ENCODE measurements around the gene TNFAIP2. TPM values are rescaled to one million over a fixed set of nuclear protein-coding genes. Genes with fewer than 3 reads are reported as not detected.
A peak's percentile ranks its signal among the peaks of the same experiment; 100 is the strongest.

The TNFAIP2 gene
- total and polyA plus RNA-seq, 5 donors = 41.5 to 51.3 (median 48.6) TPM

DNA sequence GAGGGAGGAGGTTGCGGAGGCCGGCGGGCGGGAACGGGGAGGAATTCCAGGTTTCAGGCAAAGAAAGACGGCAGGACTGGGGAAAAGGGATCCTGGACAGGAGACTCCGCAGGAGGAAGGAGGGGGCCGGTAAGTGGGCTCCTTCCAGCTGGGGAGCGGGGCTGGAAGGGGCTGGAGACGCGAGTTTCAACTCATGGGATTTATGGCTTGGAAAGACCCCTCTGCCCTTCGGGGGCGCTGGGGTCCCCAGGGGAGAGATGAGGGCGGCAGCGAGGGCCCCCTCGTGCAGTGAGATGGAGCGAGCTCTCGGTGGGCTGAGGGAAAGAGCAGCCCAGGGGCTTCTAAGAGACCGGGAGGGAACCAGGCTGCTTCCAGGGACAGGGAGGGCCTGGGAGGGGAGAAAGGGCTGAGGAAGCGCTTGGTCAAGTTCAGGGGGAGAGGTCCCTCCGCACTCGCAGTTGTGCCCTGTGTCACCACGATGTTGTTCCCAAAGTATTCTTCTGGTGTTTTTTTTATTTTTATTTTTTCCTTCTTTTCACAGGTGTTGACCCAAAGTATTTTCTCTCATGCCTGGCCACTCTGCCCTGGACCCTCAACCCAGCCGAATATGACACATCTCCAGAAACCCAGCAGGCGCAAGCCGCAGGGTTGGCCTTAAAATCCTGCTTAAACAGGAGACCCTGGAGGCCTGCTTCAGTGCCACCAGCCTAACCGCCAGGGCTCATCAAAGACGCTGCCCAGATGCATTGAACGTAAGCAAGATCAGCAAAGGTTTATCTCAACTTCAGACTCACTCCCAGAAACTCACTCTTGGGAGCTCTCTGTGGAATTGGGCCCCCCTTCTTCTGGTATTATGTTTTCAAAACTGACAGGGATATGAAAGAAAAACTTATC is 16.1 kb downstream of the TNFAIP2 start:
- H3K27ac ChIP-seq (ENCODE audit: low read length) = no peak overlapping the region
- no peak overlapping the region for H3K4me3 ChIP-seq (ENCODE audit: low read length)
- WGBS = 52% methylated on average over 29 of the region's 29 CpGs
- intact Hi-C loops (cut with DNase I) = no loop called here
- no peaks in the 10 kb centered on the region for H3K27me3 ChIP-seq (ENCODE audit: control insufficient read depth, insufficient read depth)
- H3K4me1 ChIP-seq (ENCODE audit: control insufficient read depth, insufficient read depth, low read length) = peaks cover 3% of the 10 kb centered on the region
- DNase-seq (peak in 2 of 3 donors; percentile 33 to 57), ATAC-seq (no peak)
- no peaks in the 10 kb centered on the region for H3K9me3 ChIP-seq (ENCODE audit: control insufficient read depth, low read length)

DNA sequence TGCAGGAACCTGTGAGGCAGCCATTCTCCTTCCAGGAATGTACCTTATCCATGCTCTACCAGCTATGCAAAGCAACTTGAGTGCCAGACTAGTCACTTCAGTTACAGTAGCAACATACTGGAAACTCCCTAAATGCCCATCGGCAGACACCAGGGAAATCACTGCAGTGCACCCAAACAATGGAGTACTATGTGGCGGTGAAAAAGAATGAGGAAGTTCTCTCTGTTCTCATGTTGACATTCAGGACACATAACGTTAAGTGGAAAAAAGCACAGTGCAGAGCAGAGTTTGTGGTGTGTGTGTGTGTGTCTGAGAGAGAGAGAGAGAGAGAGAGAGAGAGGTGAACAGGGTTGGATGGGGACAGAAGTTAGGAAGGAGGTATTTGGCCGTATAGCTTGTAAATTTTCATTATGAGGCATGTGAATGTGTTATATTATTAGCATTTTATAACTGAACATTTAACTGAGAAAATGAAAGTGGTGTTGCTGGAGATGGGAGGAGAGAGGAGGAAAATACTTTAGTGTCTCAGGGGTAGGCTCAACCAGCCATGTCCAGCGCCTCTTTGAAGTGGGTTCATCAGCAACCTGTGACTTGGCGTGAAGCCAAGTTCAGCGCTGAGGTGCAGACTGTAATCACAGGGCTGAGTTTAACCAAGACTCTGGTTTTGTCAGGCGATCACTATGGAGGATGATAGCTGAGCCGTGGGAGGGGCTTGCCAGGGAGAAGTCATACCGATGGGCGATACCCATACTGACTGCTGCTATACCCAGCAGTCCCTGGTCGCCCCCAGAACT is 17.3 kb downstream of the TNFAIP2 start:
- peaks cover 3% of the 10 kb centered on the region for H3K4me1 ChIP-seq (ENCODE audit: control insufficient read depth, insufficient read depth, low read length)
- no peaks in the 10 kb centered on the region for H3K27me3 ChIP-seq (ENCODE audit: control insufficient read depth, insufficient read depth)
- peak in 1 of 3 donors; percentile 60 for DNase-seq
- H3K4me3 ChIP-seq (ENCODE audit: low read length) = no peak overlapping the region
- no peaks in the 10 kb centered on the region for H3K9me3 ChIP-seq (ENCODE audit: control insufficient read depth, low read length)
- H3K27ac ChIP-seq (ENCODE audit: low read length) = no peak overlapping the region
- WGBS = 51% methylated on average over 12 of the region's 12 CpGs
- no peak for ATAC-seq
- intact Hi-C loops (cut with DNase I) = no loop called here

GRCh38 chr14:103141117-103141796 is 18.0 kb downstream of the TNFAIP2 start:
- H3K27me3 ChIP-seq (ENCODE audit: control insufficient read depth, insufficient read depth) = no peaks in the 10 kb centered on the region
- H3K27ac ChIP-seq (ENCODE audit: low read length) = no peak overlapping the region
- H3K4me3 ChIP-seq (ENCODE audit: low read length) = no peak overlapping the region
- ATAC-seq (no peak), DNase-seq (peak; percentile 28 to 79 (median 70))
- intact Hi-C loops (cut with DNase I) = no loop called here
- no peaks in the 10 kb centered on the region for H3K9me3 ChIP-seq (ENCODE audit: control insufficient read depth, low read length)
- peaks cover 3% of the 10 kb centered on the region for H3K4me1 ChIP-seq (ENCODE audit: control insufficient read depth, insufficient read depth, low read length)
- WGBS = 35% methylated on average over 8 of the region's 8 CpGs

GRCh38 chr14:103142026-103142425 is 18.8 kb downstream of the TNFAIP2 start:
- ATAC-seq (no peak), DNase-seq (no peak)
- no peak overlapping the region for H3K27ac ChIP-seq (ENCODE audit: low read length)
- intact Hi-C loops (cut with DNase I) = no loop called here
- H3K9me3 ChIP-seq (ENCODE audit: control insufficient read depth, low read length) = no peaks in the 10 kb centered on the region
- H3K4me3 ChIP-seq (ENCODE audit: low read length) = no peak overlapping the region
- H3K4me1 ChIP-seq (ENCODE audit: control insufficient read depth, insufficient read depth, low read length) = peaks cover 3% of the 10 kb centered on the region
- no peaks in the 10 kb centered on the region for H3K27me3 ChIP-seq (ENCODE audit: control insufficient read depth, insufficient read depth)
- WGBS = 84% methylated on average over 4 of the region's 4 CpGs

GRCh38 chr14:103142721-103143302 is 19.6 kb downstream of the TNFAIP2 start:
- H3K4me3 ChIP-seq (ENCODE audit: low read length) = no peak overlapping the region
- ATAC-seq (no peak), DNase-seq (no peak)
- H3K4me1 ChIP-seq (ENCODE audit: control insufficient read depth, insufficient read depth, low read length) = no peaks in the 10 kb centered on the region
- WGBS = 67% methylated on average over 5 of the region's 5 CpGs
- H3K27me3 ChIP-seq (ENCODE audit: control insufficient read depth, insufficient read depth) = no peaks in the 10 kb centered on the region
- no peak overlapping the region for H3K27ac ChIP-seq (ENCODE audit: low read length)
- intact Hi-C loops (cut with DNase I) = no loop called here
- H3K9me3 ChIP-seq (ENCODE audit: control insufficient read depth, low read length) = no peaks in the 10 kb centered on the region

DNA sequence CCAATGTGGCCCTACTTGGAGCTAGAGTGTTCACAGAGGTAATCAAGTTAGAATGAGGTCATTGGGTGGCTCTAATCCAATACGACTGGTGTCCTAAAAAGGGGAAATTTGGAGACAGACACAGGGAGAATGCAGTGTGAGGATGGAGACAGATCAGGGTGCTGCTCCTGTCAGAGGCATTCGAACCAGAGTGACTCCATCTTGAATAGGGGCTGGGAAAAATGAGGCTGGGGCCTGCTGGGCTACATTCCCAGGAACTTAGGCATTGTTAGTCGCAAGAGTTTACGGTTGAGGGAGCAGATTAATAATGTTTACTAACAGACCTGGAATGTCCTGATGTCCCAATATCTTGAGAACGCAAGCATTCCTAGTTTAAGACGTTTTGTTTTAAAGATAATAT is 20.2 kb downstream of the TNFAIP2 start:
- H3K9me3 ChIP-seq (ENCODE audit: control insufficient read depth, low read length) = no peaks in the 10 kb centered on the region
- ATAC-seq = no peak
- WGBS = 72% methylated on average over 6 of the region's 6 CpGs
- no peak overlapping the region for H3K27ac ChIP-seq (ENCODE audit: low read length)
- H3K27me3 ChIP-seq (ENCODE audit: control insufficient read depth, insufficient read depth) = no peaks in the 10 kb centered on the region
- no peak overlapping the region for H3K4me3 ChIP-seq (ENCODE audit: low read length)
- DNase-seq = no peak
- no peaks in the 10 kb centered on the region for H3K4me1 ChIP-seq (ENCODE audit: control insufficient read depth, insufficient read depth, low read length)
- intact Hi-C loops (cut with DNase I) = no loop called here

- ATAC-seq = no peak
- 71% methylated on average over 4 of the region's 4 CpGs for WGBS
- intact Hi-C loops (cut with DNase I) = no loop called here
- Histone ChIP-seq H3K27me3 (ENCODE audit: control insufficient read depth, insufficient read depth) (no peaks in the 10 kb centered on the region), H3K27ac (ENCODE audit: low read length) (no peak overlapping the region), H3K4me1 (ENCODE audit: control insufficient read depth, insufficient read depth, low read length) (no peaks in the 10 kb centered on the region), H3K4me3 (ENCODE audit: low read length) (no peak overlapping the region), H3K9me3 (ENCODE audit: control insufficient read depth, low read length) (no peaks in the 10 kb centered on the region)
- no peak for DNase-seq
Measured at GRCh38 chr14:103144085-103144484, 20.8 kb downstream of the TNFAIP2 start.

DNA sequence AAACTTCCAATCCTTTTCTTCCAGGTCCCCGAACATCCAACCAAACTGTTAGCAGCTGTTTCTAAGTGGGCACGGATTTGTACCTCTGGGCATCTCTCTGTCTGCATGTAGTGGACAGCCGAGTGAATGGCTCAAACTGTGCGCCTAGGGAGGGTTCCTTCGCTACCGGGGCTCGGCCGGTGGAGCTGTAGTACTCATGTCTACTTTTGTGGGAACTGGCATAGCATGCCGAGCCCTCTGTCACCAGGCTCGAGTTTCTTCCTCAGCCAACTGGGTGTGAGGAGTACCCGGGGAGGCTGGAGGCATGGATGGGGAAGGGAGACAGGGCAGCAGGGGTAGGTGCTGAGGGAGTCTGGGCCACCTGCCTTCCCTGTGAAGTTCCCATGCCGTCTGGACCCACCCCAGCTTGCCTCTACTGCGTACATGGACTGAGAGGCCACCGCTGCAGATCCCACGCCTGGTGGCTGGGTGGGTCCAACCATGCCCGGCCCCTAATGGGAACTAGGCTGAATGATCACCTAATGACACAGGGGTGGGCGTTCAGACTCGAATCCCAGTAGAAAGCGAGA is 23.0 kb downstream of the TNFAIP2 start:
- H3K27me3 ChIP-seq (ENCODE audit: control insufficient read depth, insufficient read depth) = no peaks in the 10 kb centered on the region
- no peak overlapping the region for H3K4me3 ChIP-seq (ENCODE audit: low read length)
- no peaks in the 10 kb centered on the region for H3K4me1 ChIP-seq (ENCODE audit: control insufficient read depth, insufficient read depth, low read length)
- H3K9me3 ChIP-seq (ENCODE audit: control insufficient read depth, low read length) = no peaks in the 10 kb centered on the region
- H3K27ac ChIP-seq (ENCODE audit: low read length) = no peak overlapping the region
- DNase-seq = peak in 1 of 3 donors; percentile 40
- ATAC-seq = peak in 1 of 2 donors; percentile 47
- 86% methylated on average over 19 of the region's 19 CpGs for WGBS
- intact Hi-C loops (cut with DNase I) = no loop called here

- intact Hi-C loops (cut with DNase I) = no loop called here
- DNase-seq = no peak
- Histone ChIP-seq H3K27me3 (ENCODE audit: control insufficient read depth, insufficient read depth) (no peaks in the 10 kb centered on the region), H3K4me1 (ENCODE audit: control insufficient read depth, insufficient read depth, low read length) (no peaks in the 10 kb centered on the region), H3K9me3 (ENCODE audit: control insufficient read depth, low read length) (no peaks in the 10 kb centered on the region), H3K27ac (ENCODE audit: low read length) (no peak overlapping the region), H3K4me3 (ENCODE audit: low read length) (no peak overlapping the region)
- WGBS = 88% methylated on average over 10 of the region's 10 CpGs
- no peak for ATAC-seq
Measured at GRCh38 chr14:103149351-103150237, 26.3 kb downstream of the TNFAIP2 start.
